Glutamatergic neuron (in vitro differentiated cells): ENCODE results near the gene PEPD. TPM values are rescaled to one million over a fixed set of nuclear protein-coding genes. Genes with fewer than 3 reads are reported as not detected.
A peak's percentile ranks its signal among the peaks of the same experiment; 100 is the strongest.

Source experiments
- DNase-seq: peaks from one replicate; pipeline ENCODE4 v3.0.0; 2022
- H3K27ac Mint-ChIP-seq: one replicate; pipeline ENCODE4 v1.8.0; 2020; ENCODE audit warnings: mild to moderate bottlenecking, mixed read lengths, inconsistent platforms; ENCODE audit not compliant: unreplicated experiment
- H3K27me3 Mint-ChIP-seq: one replicate; pipeline ENCODE4 v1.8.0; 2020; ENCODE audit warnings: mild to moderate bottlenecking, moderate library complexity, mixed read lengths, inconsistent platforms; ENCODE audit not compliant: unreplicated experiment
- H3K36me3 Mint-ChIP-seq: one replicate; pipeline ENCODE4 v1.8.0; 2020; ENCODE audit warnings: mild to moderate bottlenecking, mixed read lengths, inconsistent platforms; ENCODE audit not compliant: unreplicated experiment
- H3K4me1 Mint-ChIP-seq: one replicate; pipeline ENCODE4 v1.8.0; 2020; ENCODE audit warnings: mild to moderate bottlenecking, low read depth, mixed read lengths, inconsistent platforms; ENCODE audit not compliant: unreplicated experiment
- H3K4me3 Mint-ChIP-seq: one replicate; pipeline ENCODE4 v1.8.0; 2020; ENCODE audit warnings: mild to moderate bottlenecking, mixed read lengths, inconsistent platforms; ENCODE audit not compliant: unreplicated experiment
- H3K9me3 Mint-ChIP-seq: one replicate; pipeline ENCODE4 v1.8.0; 2020; ENCODE audit warnings: mild to moderate bottlenecking, moderate library complexity, mixed read lengths, inconsistent platforms; ENCODE audit not compliant: unreplicated experiment
- total RNA-seq: library from RNA; stranded (reverse); fragmentation: NEBNext Ultra II Directional; extraction: Animal tissue kit (Norgen Biotek cat#: 25700); gene quantifications from one replicate; pipeline ENCODE4 v1.2.1, GENCODE V29; 2021; ENCODE audit not compliant: unreplicated experiment
- TF ChIP-seq, protein P1 (sequence below): fragments of 200-600 bp; sonication (generic); IDR thresholded peaks from one replicate; pipeline ENCODE4 v1.5.0; 2021; ENCODE audit not compliant: partially characterized antibody, unreplicated experiment

PEPD gene
- total RNA-seq, 1 donor from 2014 or later: 93.3 TPM

- peaks cover 35% of the 10 kb centered on the region for H3K4me1 Mint-ChIP-seq
- H3K27ac Mint-ChIP-seq: peak overlapping the region; percentile 13
- no peak overlapping the region for H3K4me3 Mint-ChIP-seq
- DNase-seq: no peak
- H3K27me3 Mint-ChIP-seq: peaks cover 13% of the 10 kb centered on the region
- H3K9me3 Mint-ChIP-seq: peaks cover 10% of the 10 kb centered on the region
- no peaks in the 10 kb centered on the region for H3K36me3 Mint-ChIP-seq
- TF ChIP-seq, protein P1, sequence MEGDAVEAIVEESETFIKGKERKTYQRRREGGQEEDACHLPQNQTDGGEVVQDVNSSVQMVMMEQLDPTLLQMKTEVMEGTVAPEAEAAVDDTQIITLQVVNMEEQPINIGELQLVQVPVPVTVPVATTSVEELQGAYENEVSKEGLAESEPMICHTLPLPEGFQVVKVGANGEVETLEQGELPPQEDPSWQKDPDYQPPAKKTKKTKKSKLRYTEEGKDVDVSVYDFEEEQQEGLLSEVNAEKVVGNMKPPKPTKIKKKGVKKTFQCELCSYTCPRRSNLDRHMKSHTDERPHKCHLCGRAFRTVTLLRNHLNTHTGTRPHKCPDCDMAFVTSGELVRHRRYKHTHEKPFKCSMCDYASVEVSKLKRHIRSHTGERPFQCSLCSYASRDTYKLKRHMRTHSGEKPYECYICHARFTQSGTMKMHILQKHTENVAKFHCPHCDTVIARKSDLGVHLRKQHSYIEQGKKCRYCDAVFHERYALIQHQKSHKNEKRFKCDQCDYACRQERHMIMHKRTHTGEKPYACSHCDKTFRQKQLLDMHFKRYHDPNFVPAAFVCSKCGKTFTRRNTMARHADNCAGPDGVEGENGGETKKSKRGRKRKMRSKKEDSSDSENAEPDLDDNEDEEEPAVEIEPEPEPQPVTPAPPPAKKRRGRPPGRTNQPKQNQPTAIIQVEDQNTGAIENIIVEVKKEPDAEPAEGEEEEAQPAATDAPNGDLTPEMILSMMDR: no peak
These were observed 8.2 kb downstream of the PEPD start for GRCh38 chr19:33513424-33513823.

- Mint-ChIP-seq H3K4me3 (no peak overlapping the region), H3K4me1 (peaks cover 35% of the 10 kb centered on the region), H3K27me3 (peaks cover 13% of the 10 kb centered on the region), H3K27ac (no peak overlapping the region), H3K36me3 (no peaks in the 10 kb centered on the region), H3K9me3 (peaks cover 12% of the 10 kb centered on the region)
- TF ChIP-seq, protein P1: no peak
- DNase-seq: no peak
These were observed 8.9 kb downstream of the PEPD start for GRCh38 chr19:33512580-33513137.

- Mint-ChIP-seq H3K9me3 (peaks cover 13% of the 10 kb centered on the region), H3K4me3 (peak overlapping the region; percentile 46), H3K27ac (peak overlapping the region; percentile 77), H3K27me3 (peaks cover 13% of the 10 kb centered on the region), H3K36me3 (no peaks in the 10 kb centered on the region), H3K4me1 (peaks cover 35% of the 10 kb centered on the region)
- DNase-seq: no peak
- TF ChIP-seq, protein P1: no peak
These were observed 9.6 kb downstream of the PEPD start for GRCh38 chr19:33512021-33512420.

DNA sequence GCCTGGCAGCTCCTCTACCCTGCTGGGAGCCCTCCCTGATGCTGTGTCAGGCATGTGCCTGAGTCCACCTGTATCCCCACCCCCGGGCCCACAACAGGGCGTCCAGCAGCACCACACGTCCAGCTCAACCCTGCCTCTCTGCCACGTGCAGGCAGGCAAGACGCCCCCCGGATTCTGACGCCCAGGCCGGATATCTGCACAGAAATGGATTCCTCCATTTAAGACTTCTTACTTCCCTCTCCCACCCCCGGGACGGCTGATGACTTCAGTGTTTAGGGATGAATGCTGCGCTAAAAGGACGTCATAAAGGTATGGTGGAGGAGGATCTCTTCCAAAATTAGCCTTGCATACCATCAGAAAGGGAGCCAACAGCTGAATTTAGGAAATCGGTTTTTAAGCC, 10.2 kb downstream of the PEPD start:
- Mint-ChIP-seq H3K27ac (no peak overlapping the region), H3K36me3 (no peaks in the 10 kb centered on the region), H3K4me3 (peak overlapping the region; percentile 42), H3K4me1 (peaks cover 34% of the 10 kb centered on the region), H3K27me3 (peaks cover 13% of the 10 kb centered on the region), H3K9me3 (peaks cover 10% of the 10 kb centered on the region)
- no peak for DNase-seq
- TF ChIP-seq, protein P1: no peak

- peaks cover 14% of the 10 kb centered on the region for H3K27me3 Mint-ChIP-seq
- H3K9me3 Mint-ChIP-seq: peaks cover 10% of the 10 kb centered on the region
- H3K4me1 Mint-ChIP-seq: peaks cover 27% of the 10 kb centered on the region
- DNase-seq: no peak
- no peak overlapping the region for H3K4me3 Mint-ChIP-seq
- no peak overlapping the region for H3K27ac Mint-ChIP-seq
- H3K36me3 Mint-ChIP-seq: no peaks in the 10 kb centered on the region
- TF ChIP-seq, protein P1: no peak
These were observed 11.0 kb downstream of the PEPD start for GRCh38 chr19:33510462-33511194.
